Calu3 (cell line): Measurements from ENCODE around the gene CLDN14. TPM values are rescaled to one million over a fixed set of nuclear protein-coding genes. Genes with fewer than 3 reads are reported as not detected.

Experiments used
- BruUV-seq: library from RNA; stranded (reverse); fragments of 400-500 nt; replicated peaks from 2 replicates; lab custom pipeline; 2021; lab: Mats Ljungman, UMichigan
- CTCF ChIA-PET: fragments of 300-600 bp; sonication (Branson Sonifier 250); formaldehyde crosslinking; loops from one replicate; lab custom pipeline; 2022; ENCODE audit warnings: antibody characterized with exemption; lab: Charles Lee
- DNase-seq: peaks from one replicate; pipeline ENCODE4 v3.0.0; 2022
- H3K27ac Mint-ChIP-seq: one replicate; pipeline ENCODE4 v1.8.0; 2022; ENCODE audit warnings: mixed read lengths; ENCODE audit not compliant: unreplicated experiment
- H3K27me3 Mint-ChIP-seq: one replicate; pipeline ENCODE4 v1.8.0; 2022; ENCODE audit warnings: mixed read lengths; ENCODE audit not compliant: unreplicated experiment
- H3K36me3 Mint-ChIP-seq: one replicate; pipeline ENCODE4 v1.8.0; 2022; ENCODE audit warnings: mild to moderate bottlenecking, moderate library complexity, mixed read lengths; ENCODE audit not compliant: insufficient read depth, unreplicated experiment
- H3K4me1 Mint-ChIP-seq: one replicate; pipeline ENCODE4 v1.8.0; 2022; ENCODE audit warnings: mild to moderate bottlenecking, low read depth, mixed read lengths; ENCODE audit not compliant: unreplicated experiment
- H3K4me3 Mint-ChIP-seq: one replicate; pipeline ENCODE4 v1.8.0; 2022; ENCODE audit warnings: mild to moderate bottlenecking, low read depth, moderate library complexity, mixed read lengths; ENCODE audit not compliant: unreplicated experiment
- H3K9me3 Mint-ChIP-seq: one replicate; pipeline ENCODE4 v1.8.0; 2022; ENCODE audit warnings: low read depth, mixed read lengths; ENCODE audit not compliant: unreplicated experiment
- CTCF ChIP-seq: fragments of 200-600 bp; IDR thresholded peaks from one replicate; pipeline ENCODE4 v1.8.0; 2022; ENCODE audit warnings: antibody characterized with exemption; ENCODE audit not compliant: unreplicated experiment
- intact Hi-C: fragments of 100-400 bp; cut with micrococcal nuclease; formaldehyde crosslinking; loops from one replicate; pipeline ENCODE4 v1.10.0; 2022; ENCODE audit not compliant: unreplicated experiment
- total RNA-seq: library from RNA; stranded (reverse); gene quantifications from 2 replicates; pipeline ENCODE4 v1.2.3, GENCODE V29; 2022

CLDN14 gene
- total RNA-seq, 1 experiment from 2014 or later: not detected

DNA sequence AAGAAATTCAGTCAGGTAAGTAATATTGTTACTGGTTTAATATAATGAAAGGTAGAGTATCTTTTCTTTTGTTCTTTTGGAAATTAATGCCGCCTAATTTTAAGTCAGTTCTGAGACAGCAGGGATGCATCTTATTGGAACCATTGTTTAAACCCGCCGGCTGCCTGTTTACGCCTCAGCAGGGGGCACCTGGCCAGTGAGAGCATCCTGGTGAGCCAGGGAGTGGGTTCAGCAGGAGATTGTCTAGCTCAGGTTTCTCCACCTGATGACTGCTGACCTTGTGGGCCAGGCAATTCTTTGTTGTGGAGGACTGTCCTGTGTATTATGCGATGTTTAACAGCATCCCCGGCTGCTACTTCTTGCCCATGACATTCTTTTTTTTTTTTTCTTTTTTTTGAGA, 64.5 kb downstream of the CLDN14 start:
- Mint-ChIP-seq H3K27ac (no peak overlapping the region), H3K4me3 (no peak overlapping the region), H3K9me3 (no peaks in the 10 kb centered on the region), H3K36me3 (peaks cover 27% of the 10 kb centered on the region), H3K27me3 (no peaks in the 10 kb centered on the region), H3K4me1 (peaks cover 9% of the 10 kb centered on the region)
- CTCF ChIA-PET: no interaction called here
- no peak for DNase-seq
- BruUV-seq: no TSS peak
- intact Hi-C loops: no loop called here
- TF ChIP-seq CTCF: no peak

DNA sequence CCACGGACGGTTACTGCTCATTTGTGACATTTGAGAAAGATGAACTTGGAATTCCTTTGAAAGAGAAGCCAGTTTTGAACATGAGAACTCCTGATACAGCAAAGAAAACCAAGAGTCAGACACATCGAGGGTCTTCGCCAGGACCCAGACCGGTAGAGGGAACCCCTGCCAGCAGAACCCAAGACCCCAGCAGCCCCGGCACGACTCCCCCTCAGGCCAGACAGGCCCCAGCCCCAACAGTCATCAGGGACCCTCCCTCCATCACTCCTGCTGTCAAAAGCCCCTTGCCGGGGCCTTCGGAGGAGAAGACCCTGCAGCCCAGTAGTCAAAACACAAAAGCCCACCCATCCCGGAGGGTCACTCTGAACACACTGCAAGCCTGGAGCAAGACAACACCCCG, 67.0 kb downstream of the CLDN14 start:
- no peaks in the 10 kb centered on the region for H3K9me3 Mint-ChIP-seq
- H3K36me3 Mint-ChIP-seq: peaks cover 27% of the 10 kb centered on the region
- CTCF ChIA-PET: no interaction called here
- H3K4me3 Mint-ChIP-seq: no peak overlapping the region
- no peak for TF ChIP-seq CTCF
- no peaks in the 10 kb centered on the region for H3K27me3 Mint-ChIP-seq
- no peak for DNase-seq
- peaks cover 7% of the 10 kb centered on the region for H3K4me1 Mint-ChIP-seq
- no peak overlapping the region for H3K27ac Mint-ChIP-seq
- BruUV-seq: no TSS peak
- intact Hi-C loops: no loop called here

DNA sequence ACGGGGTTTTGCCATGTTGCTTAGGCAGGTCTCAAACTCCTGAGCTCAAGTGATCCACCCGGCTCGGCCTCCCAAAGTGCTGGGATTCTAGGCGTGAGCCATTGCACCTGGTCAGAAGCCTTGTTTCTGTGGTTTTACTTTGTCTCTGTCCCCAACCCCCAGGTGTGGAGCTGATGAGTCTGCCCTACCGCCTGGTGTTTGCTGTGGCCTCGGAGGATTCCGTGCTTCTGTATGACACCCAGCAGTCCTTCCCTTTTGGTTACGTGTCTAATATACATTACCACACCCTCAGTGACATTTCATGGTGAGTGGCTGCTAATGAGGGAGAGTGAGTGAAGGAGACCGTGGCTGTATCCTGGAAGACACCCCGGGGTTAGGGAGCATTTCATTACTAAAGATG, 68.6 kb downstream of the CLDN14 start:
- no peak overlapping the region for H3K4me3 Mint-ChIP-seq
- no peak for TF ChIP-seq CTCF
- no peaks in the 10 kb centered on the region for H3K27me3 Mint-ChIP-seq
- CTCF ChIA-PET: no interaction called here
- no peak for DNase-seq
- H3K4me1 Mint-ChIP-seq: peaks cover 15% of the 10 kb centered on the region
- no peak overlapping the region for H3K27ac Mint-ChIP-seq
- H3K9me3 Mint-ChIP-seq: no peaks in the 10 kb centered on the region
- no TSS peak for BruUV-seq
- peaks cover 27% of the 10 kb centered on the region for H3K36me3 Mint-ChIP-seq
- intact Hi-C loops: no loop called here

Other genes starting within 250 kb of the CLDN14 start
- 18.2 and 20.2 TPM in 2 replicates for gene MORC3, start 159.9 kb downstream of the CLDN14 start, total RNA-seq
- 13.2 and 16.0 TPM in 2 replicates for gene CHAF1B, start 94.7 kb downstream of the CLDN14 start, total RNA-seq
- gene SIM2, start 219.0 kb upstream of the CLDN14 start, total RNA-seq: 15.1 and 15.4 TPM in 2 replicates